Measurements from ENCODE around the gene PCDH9.

The PCDH9 gene

DNA sequence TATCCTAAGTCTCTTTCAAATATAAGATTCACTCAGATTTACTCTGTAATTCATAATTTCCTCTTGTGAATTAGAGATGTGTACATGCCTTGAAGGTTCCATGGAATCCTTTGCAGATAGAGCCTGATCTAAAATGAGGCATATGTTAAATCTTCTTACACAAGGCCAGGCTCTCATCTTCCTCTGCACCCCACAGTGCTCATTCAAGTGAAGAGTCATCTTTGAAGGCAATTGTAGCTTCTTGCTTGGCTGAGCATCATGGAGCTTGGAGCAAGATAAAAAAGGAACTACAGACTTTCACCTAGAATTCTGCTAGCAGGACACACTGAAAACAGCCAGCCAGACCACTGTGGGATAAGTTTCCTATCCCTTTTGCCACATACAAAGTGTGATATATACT, 566.4 kb downstream of the PCDH9 start:
- H3K79me2 ChIP-seq (ENCODE audit: low read length) = no peaks in the 10 kb centered on the region

DNA sequence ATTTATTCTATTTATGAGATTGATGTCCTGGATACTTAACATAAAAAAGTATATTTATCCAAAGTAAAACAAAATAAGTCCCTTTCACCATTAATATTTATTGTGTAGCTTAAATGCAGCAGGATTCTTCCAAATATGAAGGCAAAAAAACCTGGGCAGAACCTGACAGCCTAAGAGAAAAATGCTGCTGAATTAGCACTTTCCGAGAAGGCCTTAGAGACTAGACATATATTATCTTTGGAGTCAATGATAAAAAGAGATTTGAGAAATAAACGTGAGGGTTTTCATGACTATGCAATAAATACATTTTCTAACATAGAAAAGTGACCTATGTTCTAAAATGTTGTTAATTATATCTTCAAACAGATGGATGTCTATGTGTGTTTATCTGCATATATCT, 566.9 kb downstream of the PCDH9 start:
- H3K9ac ChIP-seq (ENCODE audit: low read length) = no peak overlapping the region
- no peak overlapping the region for H2AFZ ChIP-seq (ENCODE audit: low read depth, low read length)
- peaks cover 33% of the 10 kb centered on the region for H3K4me1 ChIP-seq (ENCODE audit: low read length)
- H3K4me3 ChIP-seq (ENCODE audit: low read length) = no peak overlapping the region
- no peak for TF ChIP-seq EZH2phosphoT487 (IDR thresholded peaks at IDR 0.05; ENCODE audit: low read depth)
- TF ChIP-seq, protein P1, sequence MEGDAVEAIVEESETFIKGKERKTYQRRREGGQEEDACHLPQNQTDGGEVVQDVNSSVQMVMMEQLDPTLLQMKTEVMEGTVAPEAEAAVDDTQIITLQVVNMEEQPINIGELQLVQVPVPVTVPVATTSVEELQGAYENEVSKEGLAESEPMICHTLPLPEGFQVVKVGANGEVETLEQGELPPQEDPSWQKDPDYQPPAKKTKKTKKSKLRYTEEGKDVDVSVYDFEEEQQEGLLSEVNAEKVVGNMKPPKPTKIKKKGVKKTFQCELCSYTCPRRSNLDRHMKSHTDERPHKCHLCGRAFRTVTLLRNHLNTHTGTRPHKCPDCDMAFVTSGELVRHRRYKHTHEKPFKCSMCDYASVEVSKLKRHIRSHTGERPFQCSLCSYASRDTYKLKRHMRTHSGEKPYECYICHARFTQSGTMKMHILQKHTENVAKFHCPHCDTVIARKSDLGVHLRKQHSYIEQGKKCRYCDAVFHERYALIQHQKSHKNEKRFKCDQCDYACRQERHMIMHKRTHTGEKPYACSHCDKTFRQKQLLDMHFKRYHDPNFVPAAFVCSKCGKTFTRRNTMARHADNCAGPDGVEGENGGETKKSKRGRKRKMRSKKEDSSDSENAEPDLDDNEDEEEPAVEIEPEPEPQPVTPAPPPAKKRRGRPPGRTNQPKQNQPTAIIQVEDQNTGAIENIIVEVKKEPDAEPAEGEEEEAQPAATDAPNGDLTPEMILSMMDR (IDR thresholded peaks at IDR 0.05; ENCODE audit: low read depth, low read length) = no peak
- no peak overlapping the region for H3K4me2 ChIP-seq (ENCODE audit: low read length)
- H3K79me2 ChIP-seq (ENCODE audit: low read length) = no peaks in the 10 kb centered on the region
- no peaks in the 10 kb centered on the region for H3K9me3 ChIP-seq (ENCODE audit: insufficient read depth, low read length)
- H3K27ac ChIP-seq (ENCODE audit: low read length) = no peak overlapping the region
- no peaks in the 10 kb centered on the region for H3K27me3 ChIP-seq (ENCODE audit: low read depth, low read length)
- H4K20me1 ChIP-seq (ENCODE audit: insufficient read depth, low read length) = no peaks in the 10 kb centered on the region
- no peaks in the 10 kb centered on the region for H3K36me3 ChIP-seq (replicated peaks; ENCODE audit: low read depth, low read length)

More for the DNA sequence above, 566.4 kb downstream of the PCDH9 start:
- no peaks in the 10 kb centered on the region for H3K9me3 ChIP-seq (ENCODE audit: insufficient read depth, low read length)
- H3K27ac ChIP-seq (ENCODE audit: low read length) = no peak overlapping the region
- TF ChIP-seq EZH2phosphoT487 (IDR thresholded peaks at IDR 0.05; ENCODE audit: low read depth) = no peak
- TF ChIP-seq, protein P1 (IDR thresholded peaks at IDR 0.05; ENCODE audit: low read depth, low read length) = no peak
- no peak overlapping the region for H2AFZ ChIP-seq (ENCODE audit: low read depth, low read length)
- no peaks in the 10 kb centered on the region for H3K36me3 ChIP-seq (replicated peaks; ENCODE audit: low read depth, low read length)
- H4K20me1 ChIP-seq (ENCODE audit: insufficient read depth, low read length) = no peaks in the 10 kb centered on the region
- H3K4me2 ChIP-seq (ENCODE audit: low read length) = no peak overlapping the region
- peaks cover 28% of the 10 kb centered on the region for H3K4me1 ChIP-seq (ENCODE audit: low read length)
- no peak overlapping the region for H3K4me3 ChIP-seq (ENCODE audit: low read length)
- H3K27me3 ChIP-seq (ENCODE audit: low read depth, low read length) = no peaks in the 10 kb centered on the region
- H3K9ac ChIP-seq (ENCODE audit: low read length) = no peak overlapping the region

DNA sequence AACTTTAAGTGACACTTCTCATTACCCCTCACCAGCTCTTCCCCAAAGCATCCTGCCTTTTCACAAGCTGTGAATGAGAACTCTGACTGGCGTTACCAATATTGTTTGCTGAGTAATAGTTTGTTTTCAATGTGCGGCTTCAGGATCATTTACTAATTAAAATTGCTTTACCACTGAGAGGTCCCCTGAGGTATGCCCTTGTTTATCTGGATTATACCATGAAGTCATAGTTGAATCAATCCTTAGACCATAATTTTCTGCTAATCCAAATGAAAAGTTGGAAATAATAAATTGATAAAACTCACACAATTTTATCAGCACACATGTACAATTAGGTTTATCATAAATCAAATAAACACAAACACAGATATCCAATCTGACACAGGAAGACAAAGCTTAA, 568.8 kb downstream of the PCDH9 start:
- TF ChIP-seq, protein P1 (IDR thresholded peaks at IDR 0.05; ENCODE audit: low read depth, low read length) = no peak
- no peak for TF ChIP-seq EZH2phosphoT487 (IDR thresholded peaks at IDR 0.05; ENCODE audit: low read depth)
- peaks cover 52% of the 10 kb centered on the region for H3K4me1 ChIP-seq (ENCODE audit: low read length)
- no peak overlapping the region for H2AFZ ChIP-seq (ENCODE audit: low read depth, low read length)
- H3K9ac ChIP-seq (ENCODE audit: low read length) = no peak overlapping the region
- no peak overlapping the region for H3K4me2 ChIP-seq (ENCODE audit: low read length)
- no peaks in the 10 kb centered on the region for H3K79me2 ChIP-seq (ENCODE audit: low read length)
- no peak overlapping the region for H3K4me3 ChIP-seq (ENCODE audit: low read length)
- H4K20me1 ChIP-seq (ENCODE audit: insufficient read depth, low read length) = no peaks in the 10 kb centered on the region
- no peaks in the 10 kb centered on the region for H3K27me3 ChIP-seq (ENCODE audit: low read depth, low read length)
- no peaks in the 10 kb centered on the region for H3K9me3 ChIP-seq (ENCODE audit: insufficient read depth, low read length)
- H3K27ac ChIP-seq (ENCODE audit: low read length) = no peak overlapping the region
- no peaks in the 10 kb centered on the region for H3K36me3 ChIP-seq (replicated peaks; ENCODE audit: low read depth, low read length)

DNA sequence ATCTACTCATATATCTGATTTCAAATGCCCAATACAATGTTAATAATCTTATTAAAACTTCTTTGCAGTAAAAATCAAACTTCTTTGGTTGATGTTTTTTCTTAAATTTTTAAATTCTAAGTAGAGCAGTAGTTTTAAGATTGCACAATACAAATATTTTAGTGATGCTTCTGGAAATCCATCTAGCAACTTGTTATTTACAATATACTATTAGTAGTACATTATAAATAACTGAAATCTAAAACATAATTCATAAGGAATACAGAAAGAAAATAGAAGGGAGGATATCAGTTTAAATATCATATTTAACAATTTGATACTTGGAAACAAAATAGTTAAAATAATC, 569.7 kb downstream of the PCDH9 start:
- Histone ChIP-seq H3K27me3 (ENCODE audit: low read depth, low read length) (no peaks in the 10 kb centered on the region), H4K20me1 (ENCODE audit: insufficient read depth, low read length) (no peaks in the 10 kb centered on the region), H2AFZ (ENCODE audit: low read depth, low read length) (no peak overlapping the region), H3K9ac (ENCODE audit: low read length) (peak overlapping the region; percentile 89), H3K4me3 (ENCODE audit: low read length) (peak overlapping the region; percentile 75; the same call in 1 of the 2 replicates), H3K27ac (ENCODE audit: low read length) (peak overlapping the region; percentile 97), H3K4me1 (ENCODE audit: low read length) (peaks cover 61% of the 10 kb centered on the region), H3K79me2 (ENCODE audit: low read length) (no peaks in the 10 kb centered on the region), H3K4me2 (ENCODE audit: low read length) (peak overlapping the region; percentile 90), H3K36me3 (replicated peaks; ENCODE audit: low read depth, low read length) (no peaks in the 10 kb centered on the region), H3K9me3 (ENCODE audit: insufficient read depth, low read length) (no peaks in the 10 kb centered on the region)
- no peak for TF ChIP-seq EZH2phosphoT487 (IDR thresholded peaks at IDR 0.05; ENCODE audit: low read depth)

Measured in OCI-LY3 (cell line).